ENCODE measurements around the gene ELAPOR1. TPM values are rescaled to one million over a fixed set of nuclear protein-coding genes. Genes with fewer than 3 reads are reported as not detected.

Gene ELAPOR1
- total RNA-seq, 3 donors from 2014 or later (not counting 1 experiment from before 2014, with no cell fraction given) = 6.2 to 8.3 (median 6.3) TPM

DNA sequence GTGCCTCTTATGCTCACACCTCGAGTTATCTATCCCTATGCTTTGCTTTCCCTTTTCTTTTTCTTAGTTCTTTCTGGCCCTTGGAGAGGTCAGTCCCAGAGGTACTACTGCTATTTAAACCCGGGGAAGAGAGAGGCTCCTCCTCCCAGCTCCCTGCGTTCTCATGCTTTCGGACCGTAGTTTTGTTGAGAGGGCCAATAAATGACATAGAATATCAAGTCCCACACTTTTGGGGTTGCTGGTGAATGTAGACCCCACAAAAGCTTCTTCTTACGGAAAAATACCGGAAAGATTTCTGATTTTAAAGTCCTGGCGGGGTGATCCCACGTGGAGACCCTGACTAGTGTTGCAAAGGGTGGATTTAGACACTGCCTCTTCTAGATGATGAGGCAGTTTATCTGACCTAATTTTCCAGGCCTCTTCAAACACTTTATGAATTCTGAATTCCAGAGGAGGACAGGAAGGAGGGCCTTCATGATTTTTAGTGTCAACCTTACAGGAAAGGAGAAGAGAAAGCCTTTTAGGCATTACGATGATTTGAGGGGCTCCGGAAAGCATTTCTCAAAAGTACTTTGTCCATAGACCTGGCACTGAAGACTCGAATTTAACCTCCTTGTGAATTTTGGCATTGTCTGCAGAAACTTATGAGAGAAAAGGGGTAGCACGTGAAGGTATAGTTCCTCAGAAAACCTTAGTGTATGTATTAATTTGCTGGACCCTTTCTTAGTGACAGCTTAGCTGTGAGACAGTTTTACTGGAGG is 22.7 kb upstream of the ELAPOR1 start:
- Mint-ChIP-seq H3K4me1 (peaks cover 28% of the 10 kb centered on the region in 2 donors), H3K4me3 (peak overlapping the region; percentile 93), H3K27ac (peak overlapping the region; percentile 94 to 96), H3K27me3 (ENCODE audit: low read depth in 2 of 2) (no peaks in the 10 kb centered on the region), H3K9me3 (no peaks in the 10 kb centered on the region), H3K36me3 (no peaks in the 10 kb centered on the region)
- DNase-seq = no peak
- peak overlapping the region; percentile 91 for H3K4me3 ChIP-seq (ENCODE audit: low read length)
- WGBS (ENCODE audit: insufficient coverage) = 2% methylated on average over 12 of the region's 13 CpGs
- H3K27me3 ChIP-seq (ENCODE audit: control insufficient read depth, insufficient read depth, low read length) = no peaks in the 10 kb centered on the region
- peaks cover 20% of the 10 kb centered on the region for H3K4me1 ChIP-seq (ENCODE audit: control insufficient read depth, insufficient read depth, low read length)
- peak overlapping the region; percentile 97 for H3K27ac ChIP-seq (ENCODE audit: low read length)
- TF ChIP-seq CTCF (IDR thresholded peaks at IDR 0.05) = no peak
- intact Hi-C loops (cut with micrococcal nuclease) = loop anchor here (5.0 kb wide), 2 partner anchors 49 to 344 kb away; partner anchors contain the start of genes STXBP3 and WDR47
- peak; percentile 17 to 33 (median 18) for ATAC-seq
- no peaks in the 10 kb centered on the region for H3K9me3 ChIP-seq (ENCODE audit: control insufficient read depth, insufficient read depth, low read length)
- peaks cover 23% of the 10 kb centered on the region for H3K36me3 ChIP-seq (ENCODE audit: control insufficient read depth, insufficient read depth, low read length)

- peaks cover 20% of the 10 kb centered on the region for H3K4me1 ChIP-seq (ENCODE audit: control insufficient read depth, insufficient read depth, low read length)
- peak overlapping the region; percentile 94 to 96 for H3K27ac Mint-ChIP-seq
- WGBS (ENCODE audit: insufficient coverage) = 0% methylated on average over 1 of the region's 1 CpG
- no peaks in the 10 kb centered on the region for H3K36me3 Mint-ChIP-seq
- H3K9me3 ChIP-seq (ENCODE audit: control insufficient read depth, insufficient read depth, low read length) = no peaks in the 10 kb centered on the region
- H3K4me1 Mint-ChIP-seq = peaks cover 28% of the 10 kb centered on the region in 2 donors
- H3K36me3 ChIP-seq (ENCODE audit: control insufficient read depth, insufficient read depth, low read length) = peaks cover 26% of the 10 kb centered on the region
- ATAC-seq = no peak
- no peaks in the 10 kb centered on the region for H3K27me3 ChIP-seq (ENCODE audit: control insufficient read depth, insufficient read depth, low read length)
- intact Hi-C loops (cut with micrococcal nuclease) = loop anchor here (5.0 kb wide), 2 partner anchors 50 to 345 kb away; partner anchors contain the start of genes STXBP3 and WDR47
- peak in 1 of 2 donors; percentile 31 for DNase-seq
- no peaks in the 10 kb centered on the region for H3K27me3 Mint-ChIP-seq (ENCODE audit: low read depth in 2 of 2)
- H3K4me3 Mint-ChIP-seq = peak overlapping the region; percentile 93
- TF ChIP-seq CTCF (IDR thresholded peaks at IDR 0.05) = no peak
- peak overlapping the region; percentile 91 for H3K4me3 ChIP-seq (ENCODE audit: low read length)
- H3K27ac ChIP-seq (ENCODE audit: low read length) = peak overlapping the region; percentile 97
- no peaks in the 10 kb centered on the region for H3K9me3 Mint-ChIP-seq
Measured at GRCh38 chr1:109091839-109092193, 22.1 kb upstream of the ELAPOR1 start.

DNA sequence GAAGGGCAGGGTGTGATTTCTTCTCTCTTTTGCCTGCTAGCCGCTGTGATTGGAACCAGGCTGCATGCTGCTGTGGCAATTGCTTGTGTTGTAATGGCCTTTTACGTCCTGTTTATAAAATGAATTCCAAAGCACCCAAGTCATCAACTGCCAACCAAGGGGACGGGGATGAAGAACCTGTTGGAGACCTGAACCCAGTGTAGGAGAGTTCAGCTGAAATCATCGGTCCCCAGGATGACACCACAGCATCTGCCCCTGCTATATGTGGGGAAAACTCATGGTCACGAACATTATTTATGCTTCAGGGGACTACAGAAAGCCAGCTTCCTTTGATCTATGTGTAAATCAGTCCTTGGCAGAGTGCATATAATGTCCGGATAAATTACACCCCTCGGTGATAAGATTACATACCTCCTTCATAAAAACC is 19.5 kb upstream of the ELAPOR1 start:
- Mint-ChIP-seq H3K36me3 (no peaks in the 10 kb centered on the region), H3K4me3 (no peak overlapping the region), H3K4me1 (peaks cover 28% of the 10 kb centered on the region in 2 donors), H3K9me3 (no peaks in the 10 kb centered on the region), H3K27me3 (ENCODE audit: low read depth in 2 of 2) (no peaks in the 10 kb centered on the region), H3K27ac (no peak overlapping the region)
- H3K9me3 ChIP-seq (ENCODE audit: control insufficient read depth, insufficient read depth, low read length) = no peaks in the 10 kb centered on the region
- ATAC-seq (no peak), DNase-seq (no peak)
- over 99% methylated on average over 5 of the region's 7 CpGs for WGBS (ENCODE audit: insufficient coverage)
- TF ChIP-seq CTCF (IDR thresholded peaks at IDR 0.05) = no peak
- H3K4me3 ChIP-seq (ENCODE audit: low read length) = no peak overlapping the region
- no peak overlapping the region for H3K27ac ChIP-seq (ENCODE audit: low read length)
- H3K4me1 ChIP-seq (ENCODE audit: control insufficient read depth, insufficient read depth, low read length) = peaks cover 20% of the 10 kb centered on the region
- peaks cover 26% of the 10 kb centered on the region for H3K36me3 ChIP-seq (ENCODE audit: control insufficient read depth, insufficient read depth, low read length)
- H3K27me3 ChIP-seq (ENCODE audit: control insufficient read depth, insufficient read depth, low read length) = no peaks in the 10 kb centered on the region
- intact Hi-C loops (cut with micrococcal nuclease) = loop anchor here (5.0 kb wide), 2 partner anchors 52 to 347 kb away; partner anchors contain the start of genes STXBP3 and WDR47
